ENCODE results near the gene DMAC2L. TPM values are rescaled to one million over a fixed set of nuclear protein-coding genes. Genes with fewer than 3 reads are reported as not detected.
A peak's percentile ranks its signal among the peaks of the same experiment; 100 is the strongest.

DMAC2L gene
- total and polyA plus RNA-seq, 4 donors: 6.4 to 36.4 (median 20.7) TPM

- H3K9me3 ChIP-seq (ENCODE audit: control insufficient read depth, insufficient read depth, low read length): no peaks in the 10 kb centered on the region
- no peak overlapping the region for H3K27ac ChIP-seq (ENCODE audit: low read depth, low read length)
- 71% methylated on average over 1 of the region's 3 CpGs for WGBS (ENCODE audit: insufficient coverage)
- no peak for DNase-seq (ENCODE audit: low read depth in 4 of 6, low spot score in 6 of 6)
- no peak overlapping the region for H3K4me3 ChIP-seq (ENCODE audit: low read depth, low read length)
- peaks cover 25% of the 10 kb centered on the region for H3K4me1 ChIP-seq (ENCODE audit: control insufficient read depth, insufficient read depth, low read length)
- H3K27me3 ChIP-seq (ENCODE audit: control insufficient read depth, insufficient read depth, low read length): no peaks in the 10 kb centered on the region
- H3K36me3 ChIP-seq (ENCODE audit: control insufficient read depth, insufficient read depth, low read length): peaks cover 2% of the 10 kb centered on the region
These were observed 27.2 kb downstream of the DMAC2L start for GRCh38 chr14:50339178-50339804.

- Histone ChIP-seq H3K27ac (ENCODE audit: low read depth, low read length) (no peak overlapping the region), H3K36me3 (ENCODE audit: control insufficient read depth, insufficient read depth, low read length) (peaks cover 2% of the 10 kb centered on the region), H3K4me1 (ENCODE audit: control insufficient read depth, insufficient read depth, low read length) (peaks cover 25% of the 10 kb centered on the region), H3K9me3 (ENCODE audit: control insufficient read depth, insufficient read depth, low read length) (no peaks in the 10 kb centered on the region), H3K4me3 (ENCODE audit: low read depth, low read length) (no peak overlapping the region), H3K27me3 (ENCODE audit: control insufficient read depth, insufficient read depth, low read length) (no peaks in the 10 kb centered on the region)
- DNase-seq (ENCODE audit: low read depth in 4 of 6, low spot score in 6 of 6): no peak
- 70% methylated on average over 2 of the region's 5 CpGs for WGBS (ENCODE audit: insufficient coverage)
These were observed 27.9 kb downstream of the DMAC2L start for GRCh38 chr14:50340045-50340444.

DNA sequence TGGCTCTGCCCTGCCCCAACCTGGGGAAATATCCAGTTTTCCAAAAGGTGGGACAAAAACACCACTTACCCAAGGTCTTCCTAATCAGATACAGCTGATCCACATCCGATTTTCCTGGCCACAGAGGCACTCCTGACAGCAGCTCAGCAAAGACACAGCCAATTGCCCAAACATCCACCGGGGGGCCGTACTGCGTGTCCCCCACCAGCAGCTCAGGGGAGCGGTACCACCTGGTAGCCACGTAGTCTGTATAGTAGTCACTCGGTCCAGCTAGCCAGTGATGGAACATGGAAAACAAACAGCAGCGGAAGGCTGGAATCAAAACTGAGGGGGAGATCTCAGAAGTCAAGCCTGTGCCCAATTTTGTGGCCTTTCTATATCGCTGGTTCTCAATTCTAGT lies 28.8 kb downstream of the DMAC2L start:
- no peak overlapping the region for H3K27ac ChIP-seq (ENCODE audit: low read depth, low read length)
- 84% methylated on average over 7 of the region's 9 CpGs for WGBS (ENCODE audit: insufficient coverage)
- H3K27me3 ChIP-seq (ENCODE audit: control insufficient read depth, insufficient read depth, low read length): no peaks in the 10 kb centered on the region
- no peak overlapping the region for H3K4me3 ChIP-seq (ENCODE audit: low read depth, low read length)
- peaks cover 16% of the 10 kb centered on the region for H3K4me1 ChIP-seq (ENCODE audit: control insufficient read depth, insufficient read depth, low read length)
- no peaks in the 10 kb centered on the region for H3K9me3 ChIP-seq (ENCODE audit: control insufficient read depth, insufficient read depth, low read length)
- peaks cover 2% of the 10 kb centered on the region for H3K36me3 ChIP-seq (ENCODE audit: control insufficient read depth, insufficient read depth, low read length)
- no peak for DNase-seq (ENCODE audit: low read depth in 4 of 6, low spot score in 6 of 6)

- peak overlapping the region; percentile 64 for H3K27ac ChIP-seq (ENCODE audit: low read depth, low read length)
- peaks cover 8% of the 10 kb centered on the region for H3K4me1 ChIP-seq (ENCODE audit: control insufficient read depth, insufficient read depth, low read length)
- H3K36me3 ChIP-seq (ENCODE audit: control insufficient read depth, insufficient read depth, low read length): peaks cover 2% of the 10 kb centered on the region
- no peak overlapping the region for H3K4me3 ChIP-seq (ENCODE audit: low read depth, low read length)
- no peaks in the 10 kb centered on the region for H3K9me3 ChIP-seq (ENCODE audit: control insufficient read depth, insufficient read depth, low read length)
- 15% methylated on average over 6 of the region's 8 CpGs for WGBS (ENCODE audit: insufficient coverage)
- no peaks in the 10 kb centered on the region for H3K27me3 ChIP-seq (ENCODE audit: control insufficient read depth, insufficient read depth, low read length)
- DNase-seq (ENCODE audit: low read depth in 4 of 6, low spot score in 6 of 6): peak in 2 of 6 donors; percentile 58 to 67
These were observed 30.3 kb downstream of the DMAC2L start for GRCh38 chr14:50342221-50343078.

DNA sequence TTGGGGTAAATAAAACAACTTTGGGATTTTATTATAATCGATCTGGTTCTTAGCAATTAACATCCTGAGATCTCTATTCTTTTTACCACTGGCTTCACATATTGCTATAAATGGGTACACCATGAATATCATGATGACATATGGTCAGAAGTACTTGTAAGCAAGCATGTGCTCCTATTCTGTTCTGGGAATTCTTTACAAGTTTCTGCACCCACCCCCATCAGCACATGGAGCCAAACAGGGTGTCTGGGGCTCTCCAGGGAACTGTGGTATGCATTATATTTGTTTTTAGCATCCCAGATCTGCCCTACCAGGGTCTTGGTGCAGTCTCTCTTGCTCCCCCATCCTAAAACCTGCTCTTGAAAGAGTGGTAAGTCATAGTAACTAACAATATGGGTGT lies 31.3 kb downstream of the DMAC2L start:
- H3K9me3 ChIP-seq (ENCODE audit: control insufficient read depth, insufficient read depth, low read length): no peaks in the 10 kb centered on the region
- H3K27ac ChIP-seq (ENCODE audit: low read depth, low read length): no peak overlapping the region
- WGBS (ENCODE audit: insufficient coverage): no CpG with 5 or more reads among the region's 1 CpG
- H3K27me3 ChIP-seq (ENCODE audit: control insufficient read depth, insufficient read depth, low read length): no peaks in the 10 kb centered on the region
- peaks cover 2% of the 10 kb centered on the region for H3K36me3 ChIP-seq (ENCODE audit: control insufficient read depth, insufficient read depth, low read length)
- peak in 1 of 6 donors; percentile 21 for DNase-seq (ENCODE audit: low read depth in 4 of 6, low spot score in 6 of 6)
- no peak overlapping the region for H3K4me3 ChIP-seq (ENCODE audit: low read depth, low read length)
- peaks cover 8% of the 10 kb centered on the region for H3K4me1 ChIP-seq (ENCODE audit: control insufficient read depth, insufficient read depth, low read length)

DNA sequence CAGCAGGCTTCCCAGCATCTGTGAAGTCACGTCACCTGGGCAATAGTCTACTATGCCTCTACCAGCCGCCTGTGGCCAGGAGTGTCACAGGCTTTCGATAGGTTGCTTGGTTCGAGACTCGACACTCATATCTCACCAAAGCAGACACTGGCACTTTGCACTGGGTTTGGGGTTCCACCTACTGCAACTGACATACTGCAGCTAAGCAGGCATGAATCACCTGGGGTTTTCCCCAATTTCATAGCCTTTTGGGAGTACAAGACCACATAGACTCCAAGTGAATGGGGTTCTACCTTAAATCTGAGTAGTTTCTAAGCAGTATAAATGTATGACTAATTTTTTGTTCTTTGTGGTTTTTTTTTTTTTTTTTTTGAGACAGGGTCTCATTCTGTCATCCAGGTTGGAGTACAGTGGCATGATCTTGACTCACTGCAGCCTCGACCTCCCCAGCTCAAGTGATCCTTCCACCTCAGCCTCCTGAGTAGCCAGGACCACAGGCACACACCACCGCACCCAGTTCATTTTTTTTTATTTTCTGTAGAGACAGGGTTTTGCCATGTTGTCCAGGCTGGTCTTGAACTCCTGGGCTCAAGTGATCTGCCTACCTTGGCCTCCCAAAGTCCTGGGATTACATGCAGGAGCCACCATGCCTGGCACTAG lies 32.1 kb downstream of the DMAC2L start:
- H3K4me1 ChIP-seq (ENCODE audit: control insufficient read depth, insufficient read depth, low read length): peaks cover 8% of the 10 kb centered on the region
- no peaks in the 10 kb centered on the region for H3K27me3 ChIP-seq (ENCODE audit: control insufficient read depth, insufficient read depth, low read length)
- H3K9me3 ChIP-seq (ENCODE audit: control insufficient read depth, insufficient read depth, low read length): no peaks in the 10 kb centered on the region
- H3K36me3 ChIP-seq (ENCODE audit: control insufficient read depth, insufficient read depth, low read length): peaks cover 2% of the 10 kb centered on the region
- no peak overlapping the region for H3K4me3 ChIP-seq (ENCODE audit: low read depth, low read length)
- 89% methylated on average over 5 of the region's 7 CpGs for WGBS (ENCODE audit: insufficient coverage)
- H3K27ac ChIP-seq (ENCODE audit: low read depth, low read length): no peak overlapping the region
- no peak for DNase-seq (ENCODE audit: low read depth in 4 of 6, low spot score in 6 of 6)

DNA sequence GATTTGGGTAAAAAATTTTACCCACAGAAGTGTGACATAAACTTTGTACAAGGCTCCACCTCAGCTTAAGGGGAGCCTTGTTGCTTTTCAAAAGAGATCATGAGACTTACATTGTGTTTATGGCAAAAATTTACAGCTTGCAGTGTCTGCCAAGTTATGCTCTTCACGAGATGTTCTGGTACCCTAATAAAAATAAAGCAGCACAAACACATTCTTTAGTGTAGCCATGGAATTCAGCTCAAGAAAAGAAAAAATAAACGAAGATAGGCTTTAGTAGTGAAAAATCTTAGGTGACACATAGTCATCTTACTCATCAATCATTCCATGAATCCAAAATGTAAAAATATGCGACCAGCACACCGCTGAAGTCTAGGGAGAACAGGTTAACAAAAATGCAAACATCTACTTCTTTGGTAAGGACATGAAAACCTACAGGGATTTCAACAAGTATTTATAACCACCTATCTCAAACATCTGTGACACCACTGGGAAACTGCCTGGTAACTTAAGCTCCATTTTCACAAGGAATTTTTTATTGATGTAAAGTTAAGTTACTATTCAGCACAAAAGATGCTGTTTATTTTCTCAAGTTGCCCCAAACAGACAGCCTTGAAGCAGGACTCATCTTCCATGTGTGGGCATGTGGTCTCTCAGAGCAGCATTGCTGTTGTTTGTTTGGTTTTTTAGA lies 32.9 kb downstream of the DMAC2L start:
- H3K4me3 ChIP-seq (ENCODE audit: low read depth, low read length): no peak overlapping the region
- H3K27ac ChIP-seq (ENCODE audit: low read depth, low read length): peak overlapping the region; percentile 68
- peaks cover 8% of the 10 kb centered on the region for H3K4me1 ChIP-seq (ENCODE audit: control insufficient read depth, insufficient read depth, low read length)
- no peak for DNase-seq (ENCODE audit: low read depth in 4 of 6, low spot score in 6 of 6)
- no peaks in the 10 kb centered on the region for H3K27me3 ChIP-seq (ENCODE audit: control insufficient read depth, insufficient read depth, low read length)
- H3K9me3 ChIP-seq (ENCODE audit: control insufficient read depth, insufficient read depth, low read length): no peaks in the 10 kb centered on the region
- H3K36me3 ChIP-seq (ENCODE audit: control insufficient read depth, insufficient read depth, low read length): peaks cover 2% of the 10 kb centered on the region
- WGBS (ENCODE audit: insufficient coverage): no CpG with 5 or more reads among the region's 4 CpGs

DNA sequence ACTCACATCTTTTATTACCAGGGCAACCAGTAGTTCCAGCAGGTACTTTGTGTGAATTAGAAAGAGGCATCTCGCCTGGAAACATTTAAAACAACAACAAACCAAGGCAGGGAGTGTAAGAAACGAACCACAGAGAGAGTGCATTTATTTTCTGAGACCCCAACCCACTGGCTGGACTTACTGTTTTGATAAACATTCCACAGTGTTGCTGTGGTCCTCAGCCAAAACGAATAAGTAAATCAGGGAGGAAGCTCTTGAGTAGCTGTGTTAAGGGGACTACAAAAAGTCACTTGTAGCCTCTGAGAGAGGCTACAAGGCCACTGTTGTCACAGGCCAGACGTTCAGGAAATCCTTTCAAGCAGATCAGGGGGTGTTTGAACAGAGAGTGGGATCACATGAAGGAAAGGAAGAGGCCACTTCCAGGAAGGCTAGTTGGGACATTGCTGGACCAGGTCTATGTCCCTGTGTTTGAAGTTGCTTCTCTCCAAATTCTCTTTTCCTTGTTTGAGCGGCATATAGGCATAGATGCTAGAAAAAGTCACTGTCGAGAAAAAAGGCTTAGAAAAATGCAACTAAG lies 33.8 kb downstream of the DMAC2L start:
- Histone ChIP-seq H3K4me3 (ENCODE audit: low read depth, low read length) (no peak overlapping the region), H3K27ac (ENCODE audit: low read depth, low read length) (peak overlapping the region; percentile 68), H3K27me3 (ENCODE audit: control insufficient read depth, insufficient read depth, low read length) (no peaks in the 10 kb centered on the region), H3K36me3 (ENCODE audit: control insufficient read depth, insufficient read depth, low read length) (peaks cover 1% of the 10 kb centered on the region), H3K4me1 (ENCODE audit: control insufficient read depth, insufficient read depth, low read length) (peaks cover 8% of the 10 kb centered on the region), H3K9me3 (ENCODE audit: control insufficient read depth, insufficient read depth, low read length) (no peaks in the 10 kb centered on the region)
- peak in 4 of 6 donors; percentile 23 to 69 (median 55) for DNase-seq (ENCODE audit: low read depth in 4 of 6, low spot score in 6 of 6)
- WGBS (ENCODE audit: insufficient coverage): 7% methylated on average over 4 of the region's 6 CpGs

DNA sequence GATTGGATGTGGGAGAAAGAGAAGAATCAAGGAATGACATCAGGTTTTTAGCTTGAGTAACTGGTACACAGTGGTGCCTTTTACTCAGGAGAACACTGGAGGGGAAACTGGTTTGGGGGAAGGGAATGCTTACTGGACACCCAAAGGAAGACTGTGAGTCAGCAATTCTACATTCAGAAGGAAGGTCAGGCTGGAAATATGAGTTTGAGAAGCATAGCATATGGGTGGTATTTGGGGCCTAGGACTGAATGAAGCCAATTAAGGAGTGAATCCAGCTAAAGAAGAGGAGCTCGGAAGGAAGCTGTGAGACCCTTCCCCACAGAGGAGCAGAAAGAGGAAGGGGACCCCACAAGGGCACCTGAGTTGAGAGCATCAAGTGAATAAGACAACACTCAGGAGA lies 35.4 kb downstream of the DMAC2L start:
- H3K27ac ChIP-seq (ENCODE audit: low read depth, low read length): no peak overlapping the region
- no peak for DNase-seq (ENCODE audit: low read depth in 4 of 6, low spot score in 6 of 6)
- no peaks in the 10 kb centered on the region for H3K27me3 ChIP-seq (ENCODE audit: control insufficient read depth, insufficient read depth, low read length)
- WGBS (ENCODE audit: insufficient coverage): 40% methylated on average over 1 of the region's 1 CpG
- H3K4me1 ChIP-seq (ENCODE audit: control insufficient read depth, insufficient read depth, low read length): peaks cover 7% of the 10 kb centered on the region
- no peaks in the 10 kb centered on the region for H3K36me3 ChIP-seq (ENCODE audit: control insufficient read depth, insufficient read depth, low read length)
- H3K9me3 ChIP-seq (ENCODE audit: control insufficient read depth, insufficient read depth, low read length): no peaks in the 10 kb centered on the region
- H3K4me3 ChIP-seq (ENCODE audit: low read depth, low read length): no peak overlapping the region
